ENCODE results near the gene C2CD3.

C2CD3 gene

DNA sequence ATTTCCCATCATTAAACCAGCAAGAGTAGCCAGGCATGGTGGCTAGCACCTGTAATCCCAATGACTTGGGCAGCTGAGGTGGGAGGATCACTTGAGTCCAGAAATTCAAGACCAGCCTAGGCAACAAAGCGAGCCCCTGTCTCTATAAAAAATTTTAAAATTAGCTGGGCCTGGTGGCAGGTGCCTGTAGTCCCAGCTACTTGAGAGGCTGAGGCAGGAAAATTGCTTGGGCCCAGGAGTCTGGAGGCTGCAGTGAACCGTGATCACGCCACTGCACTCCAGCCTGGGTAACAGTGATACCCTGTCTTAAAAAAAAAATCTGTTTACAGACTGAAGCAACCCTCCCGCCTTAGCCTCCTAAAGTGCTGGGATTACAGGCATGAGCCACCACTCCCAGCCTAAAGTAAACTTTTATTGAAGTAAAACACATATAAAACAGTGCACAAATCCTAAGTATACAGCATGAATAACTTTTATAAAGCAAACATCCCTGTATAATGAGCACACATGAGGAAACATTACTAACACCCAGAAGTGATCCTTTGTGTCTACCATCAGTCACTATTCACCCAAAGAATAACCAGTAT, 174.5 kb downstream of the C2CD3 start:
- TF ChIP-seq FOXP2 (optimal IDR thresholded peaks at IDR 0.05; ENCODE audit: borderline replicate concordance, extremely low read depth, extremely low read length, insufficient read depth) (no peak), TAF1 (IDR thresholded peaks at IDR 0.05; ENCODE audit: borderline replicate concordance, insufficient read depth, low read length) (no peak), POLR2AphosphoS5 (IDR thresholded peaks at IDR 0.05; ENCODE audit: low read depth, low read length) (no peak), SIN3A (IDR thresholded peaks at IDR 0.05; ENCODE audit: borderline replicate concordance, insufficient read depth, low read length) (no peak)
- TF ChIP-seq, protein P1, sequence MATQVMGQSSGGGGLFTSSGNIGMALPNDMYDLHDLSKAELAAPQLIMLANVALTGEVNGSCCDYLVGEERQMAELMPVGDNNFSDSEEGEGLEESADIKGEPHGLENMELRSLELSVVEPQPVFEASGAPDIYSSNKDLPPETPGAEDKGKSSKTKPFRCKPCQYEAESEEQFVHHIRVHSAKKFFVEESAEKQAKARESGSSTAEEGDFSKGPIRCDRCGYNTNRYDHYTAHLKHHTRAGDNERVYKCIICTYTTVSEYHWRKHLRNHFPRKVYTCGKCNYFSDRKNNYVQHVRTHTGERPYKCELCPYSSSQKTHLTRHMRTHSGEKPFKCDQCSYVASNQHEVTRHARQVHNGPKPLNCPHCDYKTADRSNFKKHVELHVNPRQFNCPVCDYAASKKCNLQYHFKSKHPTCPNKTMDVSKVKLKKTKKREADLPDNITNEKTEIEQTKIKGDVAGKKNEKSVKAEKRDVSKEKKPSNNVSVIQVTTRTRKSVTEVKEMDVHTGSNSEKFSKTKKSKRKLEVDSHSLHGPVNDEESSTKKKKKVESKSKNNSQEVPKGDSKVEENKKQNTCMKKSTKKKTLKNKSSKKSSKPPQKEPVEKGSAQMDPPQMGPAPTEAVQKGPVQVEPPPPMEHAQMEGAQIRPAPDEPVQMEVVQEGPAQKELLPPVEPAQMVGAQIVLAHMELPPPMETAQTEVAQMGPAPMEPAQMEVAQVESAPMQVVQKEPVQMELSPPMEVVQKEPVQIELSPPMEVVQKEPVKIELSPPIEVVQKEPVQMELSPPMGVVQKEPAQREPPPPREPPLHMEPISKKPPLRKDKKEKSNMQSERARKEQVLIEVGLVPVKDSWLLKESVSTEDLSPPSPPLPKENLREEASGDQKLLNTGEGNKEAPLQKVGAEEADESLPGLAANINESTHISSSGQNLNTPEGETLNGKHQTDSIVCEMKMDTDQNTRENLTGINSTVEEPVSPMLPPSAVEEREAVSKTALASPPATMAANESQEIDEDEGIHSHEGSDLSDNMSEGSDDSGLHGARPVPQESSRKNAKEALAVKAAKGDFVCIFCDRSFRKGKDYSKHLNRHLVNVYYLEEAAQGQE (IDR thresholded peaks at IDR 0.05; ENCODE audit: insufficient read depth in 1 of 2, low read depth in 2 of 2, low read length in 2 of 2), result no peak

DNA sequence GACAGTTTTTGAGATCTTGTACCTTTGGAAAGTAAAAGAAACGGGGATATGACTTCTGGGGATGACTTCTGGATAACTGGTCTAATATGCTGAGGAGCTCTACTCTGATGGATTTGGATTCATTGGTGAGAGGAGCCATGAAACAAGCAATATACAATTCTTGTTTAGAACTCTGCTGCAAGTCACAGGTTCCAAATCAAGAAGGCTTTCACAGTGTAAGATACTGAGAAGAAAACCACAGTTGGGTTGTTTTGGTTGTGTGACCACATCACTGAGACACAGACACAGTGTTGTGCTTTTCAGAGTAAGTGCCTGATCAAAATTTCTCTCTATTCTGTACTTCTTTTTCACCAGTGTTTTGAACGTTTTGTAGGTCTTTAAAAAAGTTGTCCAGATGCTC, 175.1 kb downstream of the C2CD3 start:
- TF ChIP-seq FOXP2 (optimal IDR thresholded peaks at IDR 0.05; ENCODE audit: borderline replicate concordance, extremely low read depth, extremely low read length, insufficient read depth), result no peak
- TF ChIP-seq, protein P1 (IDR thresholded peaks at IDR 0.05; ENCODE audit: insufficient read depth in 1 of 2, low read depth in 2 of 2, low read length in 2 of 2), result no peak
- no peak for TF ChIP-seq TAF1 (IDR thresholded peaks at IDR 0.05; ENCODE audit: borderline replicate concordance, insufficient read depth, low read length)
- TF ChIP-seq SIN3A (IDR thresholded peaks at IDR 0.05; ENCODE audit: borderline replicate concordance, insufficient read depth, low read length), result no peak
- no peak for TF ChIP-seq POLR2AphosphoS5 (IDR thresholded peaks at IDR 0.05; ENCODE audit: low read depth, low read length)

DNA sequence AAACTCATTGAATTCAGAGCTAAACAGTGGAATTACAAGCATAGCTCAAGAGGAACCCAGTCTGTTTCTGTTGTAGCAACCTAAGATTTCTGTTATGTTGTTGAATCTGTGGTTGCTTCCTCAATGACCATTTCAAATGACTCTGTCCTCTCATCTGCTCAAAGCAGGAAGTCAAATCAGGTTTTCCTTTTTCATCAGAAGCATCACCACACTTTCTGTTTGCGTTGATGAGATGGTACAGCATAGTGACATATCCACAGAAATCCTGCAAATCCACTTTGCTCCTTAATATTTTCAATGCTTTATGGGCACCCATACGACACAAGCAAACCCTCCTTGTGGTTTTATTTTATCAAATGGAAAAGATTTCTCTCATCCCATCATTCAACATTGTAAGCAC, 175.6 kb downstream of the C2CD3 start:
- TF ChIP-seq FOXP2 (optimal IDR thresholded peaks at IDR 0.05; ENCODE audit: borderline replicate concordance, extremely low read depth, extremely low read length, insufficient read depth) (no peak), POLR2AphosphoS5 (IDR thresholded peaks at IDR 0.05; ENCODE audit: low read depth, low read length) (no peak), SIN3A (IDR thresholded peaks at IDR 0.05; ENCODE audit: borderline replicate concordance, insufficient read depth, low read length) (no peak)

DNA sequence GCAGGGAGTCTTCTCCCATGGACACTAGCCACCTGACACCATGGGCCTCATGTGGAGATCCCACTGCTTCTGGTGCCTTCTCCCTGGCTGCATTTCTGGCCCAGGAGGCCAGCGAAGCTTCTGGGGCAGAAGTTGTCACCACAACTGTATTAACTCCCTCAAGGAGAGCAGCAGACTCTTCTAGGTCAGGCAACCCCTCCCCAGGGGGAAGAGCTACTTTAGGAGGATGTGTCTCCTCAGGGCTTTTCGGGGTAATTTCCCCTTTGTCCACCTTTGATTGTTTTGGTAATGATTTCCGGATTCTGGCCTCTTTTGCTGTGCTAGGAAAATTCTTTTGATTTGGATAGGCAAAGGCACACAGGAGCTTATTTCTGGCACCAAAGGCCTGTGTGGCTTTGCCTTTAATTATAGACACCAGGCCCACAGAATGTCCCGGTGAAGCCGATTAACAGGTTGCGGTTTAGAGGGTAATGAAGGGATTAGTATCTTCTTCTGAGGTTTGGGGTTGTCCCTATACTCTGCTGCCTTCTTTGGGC, 179.3 kb downstream of the C2CD3 start:
- TF ChIP-seq, protein P1 (IDR thresholded peaks at IDR 0.05; ENCODE audit: insufficient read depth in 1 of 2, low read depth in 2 of 2, low read length in 2 of 2), result no peak
- TF ChIP-seq POLR2AphosphoS5 (IDR thresholded peaks at IDR 0.05; ENCODE audit: low read depth, low read length), result no peak
- no peak for TF ChIP-seq FOXP2 (optimal IDR thresholded peaks at IDR 0.05; ENCODE audit: borderline replicate concordance, extremely low read depth, extremely low read length, insufficient read depth)
- no peak for TF ChIP-seq SIN3A (IDR thresholded peaks at IDR 0.05; ENCODE audit: borderline replicate concordance, insufficient read depth, low read length)
- TF ChIP-seq TAF1 (IDR thresholded peaks at IDR 0.05; ENCODE audit: borderline replicate concordance, insufficient read depth, low read length), result no peak

DNA sequence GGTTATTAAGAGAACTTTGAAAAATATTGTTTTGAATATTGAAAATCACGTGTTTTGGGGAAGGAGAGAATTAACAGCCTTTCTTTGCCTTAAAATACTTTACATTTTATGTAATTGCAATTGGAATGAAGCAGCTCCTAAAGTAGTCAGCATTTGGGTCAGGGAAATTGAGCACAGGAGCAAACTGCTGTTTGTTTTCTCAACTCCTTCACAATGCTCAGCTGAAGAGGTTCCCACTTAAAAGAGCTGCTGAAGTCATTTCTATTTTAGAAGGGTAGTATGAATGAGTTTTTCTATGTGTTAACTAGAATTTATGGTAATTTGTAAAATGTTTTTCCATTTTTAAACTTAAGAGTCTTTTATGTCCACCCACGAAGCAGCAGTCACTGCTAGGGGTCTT, 180.1 kb downstream of the C2CD3 start:
- TF ChIP-seq SIN3A (IDR thresholded peaks at IDR 0.05; ENCODE audit: borderline replicate concordance, insufficient read depth, low read length), result no peak
- no peak for TF ChIP-seq FOXP2 (optimal IDR thresholded peaks at IDR 0.05; ENCODE audit: borderline replicate concordance, extremely low read depth, extremely low read length, insufficient read depth)
- no peak for TF ChIP-seq TAF1 (IDR thresholded peaks at IDR 0.05; ENCODE audit: borderline replicate concordance, insufficient read depth, low read length)
- TF ChIP-seq, protein P1 (IDR thresholded peaks at IDR 0.05; ENCODE audit: insufficient read depth in 1 of 2, low read depth in 2 of 2, low read length in 2 of 2), result no peak
- no peak for TF ChIP-seq POLR2AphosphoS5 (IDR thresholded peaks at IDR 0.05; ENCODE audit: low read depth, low read length)
